ENCODE measurements around the gene DLX1. TPM values are rescaled to one million over a fixed set of nuclear protein-coding genes. Genes with fewer than 3 reads are reported as not detected.

DLX1 gene
- total and polyA plus RNA-seq, 2 experiments from 2014 or later, result not detected

GRCh38 chr2:172040311-172040710, 45.0 kb upstream of the DLX1 start:
- no peak overlapping the region for H3K4me3 ChIP-seq
- Mint-ChIP-seq H3K27ac (no peak overlapping the region), H3K27me3 (ENCODE audit: insufficient read depth, low read depth, poor library complexity) (no peaks in the 10 kb centered on the region), H3K36me3 (ENCODE audit: low read depth) (no peaks in the 10 kb centered on the region; the same call in 2 of the 3 replicates), H3K9me3 (no peaks in the 10 kb centered on the region), H3K4me3 (no peak overlapping the region), H3K4me1 (no peaks in the 10 kb centered on the region)
- no peaks in the 10 kb centered on the region for H3K36me3 ChIP-seq (ENCODE audit: insufficient read depth)
- no peak overlapping the region for H2AFZ ChIP-seq
- no peak overlapping the region for H3K27ac ChIP-seq (ENCODE audit: low read depth)
- no peaks in the 10 kb centered on the region; the same call in 1 of the 2 replicates for H3K79me2 ChIP-seq (replicated peaks; ENCODE audit: insufficient read depth)
- H3K4me1 ChIP-seq (ENCODE audit: insufficient read depth), result no peaks in the 10 kb centered on the region
- TF ChIP-seq POLR2AphosphoS5 (IDR thresholded peaks at IDR 0.05; ENCODE audit: low read depth) (no peak), EZH2phosphoT487 (IDR thresholded peaks at IDR 0.05; ENCODE audit: unreplicated experiment) (no peak), CTCF (conservative IDR thresholded peaks at IDR 0.05; ENCODE audit: low read depth in 2 of 2) (no peak), STAT1 (IDR thresholded peaks at IDR 0.05; ENCODE audit: unreplicated experiment) (no peak), ETS1 (IDR thresholded peaks at IDR 0.05) (no peak), ZNF331 (CRISPR knock-in tag; IDR thresholded peaks at IDR 0.05; ENCODE audit: low read depth) (no peak), CREB1 (CRISPR knock-in tag; IDR thresholded peaks at IDR 0.05; ENCODE audit: low read depth) (no peak), REST (IDR thresholded peaks at IDR 0.05; ENCODE audit: unreplicated experiment) (no peak), NANOG (IDR thresholded peaks at IDR 0.05; ENCODE audit: borderline replicate concordance) (no peak)
- no peak overlapping the region for H3K4me2 ChIP-seq
- H4K20me1 ChIP-seq (replicated peaks; ENCODE audit: insufficient read depth), result no peaks in the 10 kb centered on the region
- no peaks in the 10 kb centered on the region for H3F3A ChIP-seq (replicated peaks; ENCODE audit: low read depth)
- H3K27me3 ChIP-seq (ENCODE audit: insufficient read depth), result no peaks in the 10 kb centered on the region
- no peaks in the 10 kb centered on the region for H3K9me2 ChIP-seq (ENCODE audit: insufficient read depth)
- DNase-seq (ENCODE audit: low spot score) (no peak), ATAC-seq (no peak)

All from GM23338 (cell line).